ENCODE data around the gene SLC2A4RG.

SLC2A4RG gene

GRCh38 chr20:63741676-63742380 lies 2.3 kb downstream of the SLC2A4RG start:
- no peak for DNase-seq

DNA sequence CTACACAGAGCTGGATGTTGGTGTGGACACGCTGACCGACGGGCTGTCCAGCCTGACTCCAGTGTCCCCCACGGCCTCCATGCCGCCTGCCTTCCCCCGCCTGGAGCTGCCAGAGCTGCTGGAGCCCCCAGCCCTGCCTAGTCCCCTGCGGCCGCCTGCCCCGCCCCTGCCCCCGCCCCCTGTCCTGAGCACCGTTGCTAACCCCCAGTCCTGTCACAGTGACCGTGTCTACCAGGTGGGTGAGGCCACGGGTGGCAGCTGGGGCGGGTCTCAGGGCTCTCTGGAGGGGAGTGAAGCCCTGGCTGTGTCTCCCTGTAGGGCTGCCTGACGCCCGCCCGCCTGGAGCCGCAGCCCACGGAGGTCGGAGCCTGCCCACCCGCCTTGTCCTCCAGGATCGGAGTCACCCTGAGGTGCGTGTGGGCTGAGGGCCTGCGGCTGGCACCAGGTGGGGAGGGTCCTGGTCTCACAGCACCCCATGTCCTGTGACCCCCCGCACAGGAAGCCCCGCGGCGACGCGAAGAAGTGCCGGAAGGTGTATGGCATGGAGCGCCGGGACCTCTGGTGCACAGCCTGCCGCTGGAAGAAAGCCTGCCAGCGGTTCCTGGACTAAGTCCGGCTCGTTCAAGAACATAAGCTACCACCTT lies 2.9 kb downstream of the SLC2A4RG start:
- DNase-seq = no peak

DNA sequence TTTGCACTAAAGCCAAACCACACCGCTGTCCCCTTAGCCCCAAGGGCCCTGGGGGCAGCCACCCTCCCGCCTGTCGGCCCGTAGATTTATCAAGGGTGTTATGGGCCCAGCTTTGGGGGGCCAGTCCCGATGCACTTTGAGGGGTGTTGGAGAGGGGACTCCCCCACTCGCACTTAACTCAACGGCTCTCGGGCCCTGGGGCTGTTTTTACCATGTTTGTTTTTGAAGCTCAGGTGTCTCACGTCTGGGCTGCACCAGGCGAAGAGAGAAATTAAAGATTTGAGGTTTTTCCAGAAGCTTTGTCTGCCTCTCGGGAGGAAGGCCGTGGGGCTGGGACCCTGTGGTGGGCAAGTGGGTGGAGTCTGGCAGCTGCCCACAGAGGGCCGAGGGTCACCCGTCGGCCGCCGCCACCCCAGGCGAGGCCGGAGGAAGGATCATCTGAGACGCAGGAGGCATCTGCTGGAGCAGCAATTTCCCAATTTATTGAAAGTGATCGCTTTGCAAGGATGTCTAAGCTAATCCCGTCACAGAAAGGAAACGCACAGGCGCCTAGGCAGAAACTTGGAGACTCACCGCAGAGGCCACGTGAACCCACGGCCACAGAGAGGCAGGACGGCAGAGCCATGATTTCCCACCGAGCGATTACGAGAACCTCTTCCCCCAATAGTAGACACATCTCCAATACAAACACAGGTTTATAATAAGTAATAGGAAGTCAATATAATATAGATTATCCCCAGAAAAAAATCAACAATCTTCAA lies 3.8 kb downstream of the SLC2A4RG start:
- no peak for DNase-seq

DNA sequence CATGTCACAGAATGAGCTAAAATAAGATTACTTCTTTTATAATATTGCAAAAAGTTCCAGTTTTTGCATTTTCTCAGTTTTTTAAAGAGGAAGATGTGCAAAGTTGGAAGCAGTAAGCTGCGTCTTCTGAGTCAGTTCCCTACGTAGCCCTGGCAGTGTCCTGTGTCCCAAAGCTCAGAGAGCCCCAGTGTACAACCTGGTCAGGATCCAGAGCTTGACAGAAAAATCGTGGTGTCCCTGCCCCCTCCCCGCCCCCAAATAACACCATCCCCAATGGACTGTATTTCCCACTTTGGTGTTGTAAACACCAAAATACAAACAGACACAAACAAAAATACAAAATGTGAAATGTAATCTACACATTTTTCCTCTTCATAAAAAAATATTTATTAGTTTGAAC lies 4.6 kb downstream of the SLC2A4RG start:
- no peak for DNase-seq

- DNase-seq = no peak
Measured at GRCh38 chr20:63744574-63745423, 5.2 kb downstream of the SLC2A4RG start.

DNA sequence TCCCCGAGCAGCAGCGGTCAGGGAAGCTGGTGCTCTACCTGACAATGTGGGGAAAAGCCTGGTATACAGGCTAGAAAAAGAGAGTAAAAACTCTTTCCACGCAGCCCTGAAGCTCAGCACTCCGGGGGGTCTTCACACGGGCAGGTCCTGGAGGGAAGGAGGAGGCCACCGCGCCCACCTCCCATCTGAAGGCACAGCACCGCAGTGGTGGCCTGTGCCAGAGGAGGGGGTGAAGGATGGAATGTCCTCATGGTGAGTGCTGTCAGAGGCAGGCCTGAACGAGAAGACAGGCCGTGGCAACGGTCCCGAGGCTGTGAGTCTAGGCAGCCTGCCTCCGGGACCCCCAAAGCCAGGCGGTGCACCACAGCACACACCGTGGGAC lies 5.8 kb downstream of the SLC2A4RG start:
- no peak for DNase-seq

GRCh38 chr20:63745961-63746731 lies 6.6 kb downstream of the SLC2A4RG start:
- DNase-seq = no peak

DNA sequence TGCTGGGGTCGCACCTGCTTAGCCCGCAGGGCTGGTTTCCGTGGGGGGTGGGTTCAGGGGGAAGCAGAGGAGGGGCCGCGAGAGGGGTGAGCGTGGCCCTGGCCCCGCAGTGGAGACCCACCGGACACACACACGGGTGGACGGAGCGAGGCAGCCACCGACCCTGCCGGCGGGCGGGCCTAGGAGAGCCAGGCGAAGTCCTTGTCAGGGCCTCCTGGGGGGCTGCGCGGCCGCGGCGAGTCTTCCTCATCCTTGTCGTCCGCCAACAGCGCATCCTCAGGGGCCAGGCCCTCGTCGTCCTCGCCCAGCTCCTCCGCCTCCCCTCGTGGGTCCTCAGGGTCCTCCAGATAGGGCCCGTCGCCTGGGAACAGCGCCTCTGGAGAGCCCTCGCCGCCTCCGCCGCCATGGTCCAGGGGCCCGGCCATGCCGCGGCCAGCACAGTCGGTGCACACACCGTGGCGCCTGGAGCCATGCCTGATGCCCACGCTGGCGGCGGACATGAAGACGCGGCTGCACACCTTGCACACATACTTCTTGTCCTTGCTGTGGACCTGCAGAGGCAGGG lies 7.3 kb downstream of the SLC2A4RG start:
- DNase-seq = no peak

DNA sequence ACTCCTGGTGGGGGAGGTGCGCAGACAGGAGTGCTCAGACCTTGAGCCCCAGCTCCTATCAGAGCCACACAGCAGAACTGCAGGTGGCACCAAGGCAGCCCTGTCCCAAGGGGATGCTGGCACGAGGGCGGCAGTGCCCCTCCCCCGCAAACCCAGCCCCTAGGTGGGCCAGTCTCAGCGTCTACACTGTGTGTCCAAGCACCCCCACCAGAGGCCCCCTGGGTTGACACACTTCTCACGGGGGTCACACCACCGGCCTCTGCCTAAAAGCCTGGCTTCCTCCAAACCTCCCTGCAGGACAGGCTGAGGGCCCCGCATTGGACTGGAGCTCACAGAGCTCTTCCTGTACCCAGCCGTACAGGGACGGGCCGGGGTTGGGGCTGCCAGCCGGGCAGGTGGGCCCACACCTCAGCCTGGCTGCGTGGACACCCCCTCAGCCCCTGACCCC lies 8.1 kb downstream of the SLC2A4RG start:
- DNase-seq = no peak

DNA sequence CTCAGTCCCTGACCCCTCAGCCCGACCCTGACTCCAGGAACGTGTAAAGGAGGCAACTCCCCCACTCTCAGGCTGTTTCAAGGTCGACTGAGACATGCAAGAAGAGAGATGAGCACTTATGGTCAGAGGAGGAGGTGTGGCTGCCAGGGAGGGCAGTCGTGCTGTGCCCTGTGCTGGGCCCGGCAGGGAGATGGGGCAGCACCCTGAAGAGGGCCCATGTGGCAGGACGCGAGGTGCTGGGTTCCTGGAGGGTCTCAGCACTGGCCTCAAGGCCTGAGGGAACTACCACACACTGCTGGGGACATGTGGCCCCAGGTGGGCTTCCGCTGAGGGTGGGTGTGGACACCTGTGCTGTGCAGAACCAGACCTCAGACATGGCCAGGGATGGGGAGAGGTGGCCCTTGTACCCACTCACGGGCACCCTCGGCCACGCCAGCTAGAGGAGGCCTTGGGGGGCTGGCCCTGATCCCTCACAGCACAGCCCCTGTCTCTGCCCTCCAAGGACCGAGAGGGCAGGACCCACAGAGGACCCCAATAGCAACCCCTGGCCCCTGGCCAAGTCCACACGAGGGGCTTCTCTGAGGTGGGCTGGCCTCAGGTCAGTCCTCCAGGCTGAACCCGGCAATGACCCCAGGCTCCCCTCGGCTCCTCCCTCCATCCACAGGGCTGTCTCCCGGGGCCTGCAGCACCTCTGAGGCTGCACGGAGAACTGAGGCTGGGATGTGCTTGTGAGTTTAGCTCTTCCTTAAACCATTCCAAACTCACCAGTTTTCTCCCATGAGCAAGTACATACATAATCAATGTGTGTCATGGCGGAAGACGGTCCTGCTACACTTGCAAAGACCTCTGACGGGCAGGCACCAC lies 8.7 kb downstream of the SLC2A4RG start:
- no peak for DNase-seq

GRCh38 chr20:63748934-63749270 lies 9.3 kb downstream of the SLC2A4RG start:
- no peak for DNase-seq

GRCh38 chr20:63749597-63750508 lies 10.3 kb downstream of the SLC2A4RG start:
- no peak for DNase-seq

DNA sequence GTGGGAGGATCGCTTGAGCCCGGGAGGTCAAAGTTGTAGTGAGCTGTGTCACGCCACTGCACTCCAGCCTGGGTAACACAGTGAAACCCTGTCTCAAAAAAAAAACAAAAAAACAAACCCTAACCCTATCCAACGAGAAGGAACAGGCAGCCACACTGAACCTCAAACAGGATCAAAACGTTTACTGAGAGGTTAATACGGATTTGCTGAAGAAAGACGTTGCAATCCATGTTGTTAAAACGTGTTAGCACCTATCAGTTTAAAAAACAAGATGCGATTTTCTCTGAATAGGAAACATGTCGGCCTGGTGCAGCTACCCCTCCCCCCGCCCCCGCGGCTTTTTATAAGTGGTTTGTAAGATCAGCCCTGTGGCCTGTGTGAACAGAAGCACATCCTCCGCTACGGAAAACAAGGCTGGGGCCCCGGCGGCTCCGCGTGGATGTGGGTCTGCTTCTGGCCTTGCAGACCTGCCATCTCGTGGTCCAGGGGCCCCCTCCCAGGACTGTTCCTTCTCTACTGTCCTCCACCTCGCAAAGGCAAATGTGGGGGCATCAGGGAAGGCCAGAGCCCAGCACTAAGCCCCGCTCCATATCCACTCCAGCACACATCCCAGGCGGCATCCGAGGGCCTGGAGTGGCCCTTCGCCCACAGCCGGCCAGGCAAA lies 11.4 kb downstream of the SLC2A4RG start:
- no peak for DNase-seq

- no peak for DNase-seq
Measured at GRCh38 chr20:63751471-63752271, 12.1 kb downstream of the SLC2A4RG start.

GRCh38 chr20:63752411-63753101 lies 13.0 kb downstream of the SLC2A4RG start:
- DNase-seq = no peak

DNA sequence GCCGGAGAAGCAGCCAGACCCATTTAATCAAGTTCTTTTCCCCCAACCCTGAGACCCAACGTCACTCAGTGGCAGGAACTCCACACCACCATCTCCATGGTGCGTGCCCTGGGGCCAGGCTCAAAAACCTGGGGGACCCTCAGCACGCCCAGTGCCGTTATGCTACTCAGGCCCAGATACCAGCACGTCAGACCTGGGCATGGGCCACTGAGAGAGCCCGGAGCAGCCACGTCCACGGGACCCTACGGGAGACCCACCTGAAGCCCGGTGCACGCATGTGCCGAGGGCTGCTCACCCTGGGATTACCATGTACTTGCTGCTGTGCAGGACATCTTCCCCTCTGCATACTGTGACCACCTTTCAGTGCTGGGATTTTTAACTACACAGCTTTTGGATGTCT lies 13.8 kb downstream of the SLC2A4RG start:
- DNase-seq = no peak

DNA sequence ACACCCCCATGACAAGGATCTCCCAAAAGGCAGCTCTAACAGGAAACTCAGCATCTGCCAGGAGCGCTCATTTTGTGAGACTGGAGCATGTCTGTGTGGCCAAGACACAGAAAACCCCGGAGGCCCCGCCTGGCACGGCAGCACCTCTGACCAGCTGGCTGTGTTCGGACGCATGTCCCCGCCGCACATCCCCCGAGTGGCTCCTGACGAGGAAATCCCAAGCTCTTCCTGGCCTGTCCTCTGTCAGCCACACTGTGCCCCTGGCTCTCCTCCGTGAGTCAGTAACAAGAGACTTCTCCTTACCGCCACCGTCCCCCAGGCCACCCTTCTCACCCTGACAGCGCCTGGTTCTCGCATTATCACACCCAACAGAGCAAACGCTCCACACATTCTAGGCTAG lies 14.4 kb downstream of the SLC2A4RG start:
- DNase-seq = no peak

Measured in NCI-H1092 treated with DMSO at 0.1 percent for 48 hours (cell line).